Left lobe of liver (tissue), 2 donors: ENCODE results near the gene APAF1. TPM values are rescaled to one million over a fixed set of nuclear protein-coding genes. Genes with fewer than 3 reads are reported as not detected.
"Not testable (repeated sequence)": the region's sequence is repeated elsewhere in the genome, so short reads cannot be mapped to it uniquely, and the experiment has no call there.

ENCODE experiments used
- ATAC-seq: fragments of 200-7000 bp; cut with Tn5 transposase; one replicate; pipeline ENCODE4 v1.9.1; 2020; ENCODE audit warnings: mild to moderate bottlenecking, moderate library complexity
- DNase-seq: peaks from one replicate; pipeline ENCODE4 v3.0.0-alpha.2; 2020; ENCODE audit warnings: low spot score
- total RNA-seq: library from RNA; stranded (reverse); gene quantifications from one replicate; pipeline ENCODE4 v1.2.1, GENCODE V29; 2021
- donor health status: DM: no; HTN: no; CAD: no; lungs with moderate emphysema.
- donor health status: DM: no; HTN: yes; CAD: no.

The APAF1 gene
- total RNA-seq, result 5.3 TPM

- peak; percentile 95 for ATAC-seq
- peak; percentile 99 for DNase-seq
Measured at GRCh38 chr12:98644712-98645571, at the start of gene APAF1, which contains the start of gene IKBIP. APAF1 (plus strand) TSS chr12:98645290; CDS start chr12:98648360, 3,070 bp downstream. IKBIP (minus strand) TSS chr12:98644788; CDS start chr12:98644701, 87 bp downstream.

GRCh38 chr12:98597313-98597712 lies 47.8 kb upstream of the APAF1 start:
- DNase-seq, ATAC-seq: not testable (repeated sequence)

GRCh38 chr12:98601924-98602323 lies 43.2 kb upstream of the APAF1 start:
- ATAC-seq, result no peak
- no peak for DNase-seq

- ATAC-seq, result no peak
Measured at GRCh38 chr12:98606359-98606988, 38.6 kb upstream of the APAF1 start.

GRCh38 chr12:98610596-98610995 lies 34.5 kb upstream of the APAF1 start:
- ATAC-seq, result no peak
- no peak for DNase-seq

More at GRCh38 chr12:98606359-98606988, 38.6 kb upstream of the APAF1 start:
- DNase-seq, result no peak

- no peak for DNase-seq
Measured at GRCh38 chr12:98612696-98613334, 32.3 kb upstream of the APAF1 start.

GRCh38 chr12:98618952-98619351 lies 26.1 kb upstream of the APAF1 start:
- no peak for ATAC-seq
- DNase-seq, result no peak

More at GRCh38 chr12:98612696-98613334, 32.3 kb upstream of the APAF1 start:
- ATAC-seq, result no peak

GRCh38 chr12:98635657-98636323 lies 9.3 kb upstream of the APAF1 start:
- ATAC-seq, result no peak
- DNase-seq, result no peak

GRCh38 chr12:98637068-98637467 lies 8.0 kb upstream of the APAF1 start:
- ATAC-seq (no peak), DNase-seq (no peak)

GRCh38 chr12:98638009-98638408 lies 7.1 kb upstream of the APAF1 start:
- no peak for ATAC-seq
- DNase-seq, result no peak

GRCh38 chr12:98639491-98639890 lies 5.6 kb upstream of the APAF1 start:
- no peak for DNase-seq
- ATAC-seq, result no peak

- not testable (repeated sequence) for ATAC-seq, DNase-seq
Measured at GRCh38 chr12:98642801-98643200, 2.3 kb upstream of the APAF1 start.

GRCh38 chr12:98644433-98644711 lies 718 bp upstream of the APAF1 start:
- DNase-seq (no peak), ATAC-seq (peak; percentile 10)

GRCh38 chr12:98645572-98646067 lies 530 bp downstream of the APAF1 start:
- DNase-seq, result no peak

GRCh38 chr12:98646294-98647090 lies 1.4 kb downstream of the APAF1 start:
- ATAC-seq (no peak), DNase-seq (no peak)

More at GRCh38 chr12:98645572-98646067, 530 bp downstream of the APAF1 start:
- peak; percentile 42 for ATAC-seq

GRCh38 chr12:98651328-98651727 lies 6.2 kb downstream of the APAF1 start:
- no peak for DNase-seq

GRCh38 chr12:98653866-98654493 lies 8.9 kb downstream of the APAF1 start:
- ATAC-seq (peak; percentile 84), DNase-seq (no peak)

More at GRCh38 chr12:98651328-98651727, 6.2 kb downstream of the APAF1 start:
- no peak for ATAC-seq

- ATAC-seq, result no peak
Measured at GRCh38 chr12:98656289-98657101, 11.4 kb downstream of the APAF1 start.

GRCh38 chr12:98660521-98660920 lies 15.4 kb downstream of the APAF1 start:
- DNase-seq, result no peak
- ATAC-seq, result no peak

More at GRCh38 chr12:98656289-98657101, 11.4 kb downstream of the APAF1 start:
- no peak for DNase-seq
